Stimulated activated naive CD8-positive, alpha-beta T cell treated with anti-CD3 and anti-CD28 coated beads, Interleukin-15, amount 100 ng/mL, for 72 hours (primary cell): ENCODE results near the gene TMED1.
A peak's percentile ranks its signal among the peaks of the same experiment; 100 is the strongest.

Experiments used
- ATAC-seq: fragments of 150-1000 bp; cut with Tn5 transposase; 2 replicates; pipeline ENCODE4 v1.10.0; 2021; ENCODE audit warnings: mild to moderate bottlenecking, moderate library complexity
- DNase-seq, 2 donors: peaks; one replicate each; pipeline ENCODE4 v3.0.0; 2021 to 2022
- H3K27ac Mint-ChIP-seq, 2 donors: one replicate each; pipeline ENCODE4 v1.8.0; 2022; ENCODE audit warnings: mild to moderate bottlenecking in 2 of 2, mixed read lengths in 2 of 2, moderate library complexity in 2 of 2
- H3K27me3 Mint-ChIP-seq: one replicate; pipeline ENCODE4 v1.8.0; 2022; ENCODE audit warnings: mixed read lengths
- H3K4me1 Mint-ChIP-seq: one replicate; pipeline ENCODE4 v1.8.0; 2022; ENCODE audit warnings: mild to moderate bottlenecking, mixed read lengths
- H3K4me3 Mint-ChIP-seq, 2 donors: one replicate each; pipeline ENCODE4 v1.8.0; 2022; ENCODE audit warnings: mild to moderate bottlenecking in 2 of 2, mixed read lengths in 2 of 2, moderate library complexity in 1 of 2
- H3K9me3 Mint-ChIP-seq, 2 donors: one replicate each; pipeline ENCODE4 v1.8.0; 2022; ENCODE audit warnings: mixed read lengths in 2 of 2

The TMED1 gene

DNA sequence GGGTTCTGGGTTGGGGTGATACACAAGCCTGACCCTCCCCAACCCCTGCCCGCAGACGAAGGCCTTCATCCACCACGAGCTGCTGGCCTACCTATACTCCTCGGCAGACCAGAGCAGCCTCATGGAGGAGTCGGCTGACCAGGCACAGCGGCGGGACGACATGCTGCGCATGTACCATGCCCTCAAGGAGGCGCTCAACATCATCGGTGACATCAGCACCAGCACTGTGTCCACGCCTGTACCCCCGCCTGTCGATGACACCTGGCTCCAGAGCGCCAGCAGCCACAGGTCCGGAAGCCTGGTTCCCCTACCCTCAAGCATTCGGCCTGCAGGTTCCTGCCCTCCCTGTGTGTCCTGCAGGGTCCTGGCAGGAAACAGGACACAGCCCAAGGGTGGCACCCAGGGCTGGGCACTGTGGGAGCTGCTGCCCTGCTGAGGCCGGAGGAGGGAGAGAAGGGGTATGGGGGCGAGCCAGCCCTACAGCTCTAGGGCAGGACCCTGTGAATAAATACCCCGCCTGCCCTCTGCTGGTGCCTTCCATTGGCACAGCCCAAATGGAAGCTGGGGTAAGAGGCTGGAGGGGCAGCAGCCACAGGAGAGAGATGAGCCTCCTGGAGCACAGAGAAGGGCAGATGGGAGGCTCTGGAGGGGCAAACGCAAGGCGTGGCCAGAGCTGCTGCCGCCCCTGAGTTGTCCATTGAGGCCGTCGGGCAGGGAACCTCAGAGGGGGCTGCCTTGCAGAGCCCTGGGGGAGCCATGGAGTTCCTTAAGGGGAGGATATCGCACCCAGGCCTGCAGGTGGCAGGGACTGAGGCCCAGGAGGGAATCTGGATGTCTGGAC lies 6.8 kb downstream of the TMED1 start:
- DNase-seq (no peak), ATAC-seq (peak; percentile 36)
- Mint-ChIP-seq H3K4me3 (no peak overlapping the region), H3K9me3 (no peaks in the 10 kb centered on the region), H3K27ac (peak overlapping the region; percentile 49 to 96), H3K4me1 (peaks cover 9% of the 10 kb centered on the region), H3K27me3 (no peaks in the 10 kb centered on the region)

DNA sequence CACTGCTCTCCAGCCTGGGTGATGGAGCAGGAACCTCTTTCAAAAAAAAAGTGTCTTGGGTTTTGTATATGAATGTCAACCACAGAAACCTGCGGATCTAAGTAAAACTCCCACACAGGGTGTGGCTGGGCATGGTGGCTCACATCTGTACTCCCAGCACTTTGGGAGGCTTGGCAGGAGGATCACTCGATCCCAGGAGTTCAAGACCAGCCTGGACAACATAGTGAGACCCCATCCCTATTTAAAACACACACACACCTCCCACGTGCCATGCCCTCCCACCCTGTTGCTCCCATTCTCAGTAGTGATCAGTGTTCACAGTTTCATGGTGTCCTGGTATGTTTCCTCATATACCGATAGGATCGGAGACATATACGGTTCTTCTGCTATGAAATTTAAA lies 9.2 kb downstream of the TMED1 start:
- ATAC-seq (no peak), DNase-seq (no peak)
- H3K4me3 Mint-ChIP-seq, result no peak overlapping the region
- H3K4me1 Mint-ChIP-seq, result peaks cover 10% of the 10 kb centered on the region
- no peaks in the 10 kb centered on the region for H3K27me3 Mint-ChIP-seq
- no peak overlapping the region for H3K27ac Mint-ChIP-seq
- H3K9me3 Mint-ChIP-seq, result no peaks in the 10 kb centered on the region

DNA sequence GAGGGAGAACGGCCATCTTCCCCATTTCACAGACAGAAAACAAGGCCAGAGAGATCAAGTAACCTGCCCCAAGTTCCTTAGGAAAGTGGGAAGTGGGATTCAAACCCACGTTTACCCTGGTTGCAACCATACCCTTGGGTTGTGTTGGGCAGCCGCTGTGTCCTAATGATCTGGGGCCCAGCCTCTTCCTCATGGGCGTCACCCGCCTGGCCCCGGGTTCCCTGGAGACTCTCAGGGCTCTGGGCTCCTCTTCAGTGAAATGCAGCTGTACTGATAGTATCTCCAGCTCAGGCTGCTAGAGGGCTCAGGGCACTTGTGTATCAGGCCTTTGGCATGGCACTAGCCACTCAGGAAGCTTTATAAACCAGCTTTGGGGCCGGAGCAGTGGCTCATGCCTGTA lies 9.8 kb downstream of the TMED1 start:
- ATAC-seq (no peak), DNase-seq (no peak)
- Mint-ChIP-seq H3K9me3 (no peaks in the 10 kb centered on the region), H3K27ac (no peak overlapping the region), H3K27me3 (no peaks in the 10 kb centered on the region), H3K4me1 (peaks cover 15% of the 10 kb centered on the region), H3K4me3 (no peak overlapping the region)

DNA sequence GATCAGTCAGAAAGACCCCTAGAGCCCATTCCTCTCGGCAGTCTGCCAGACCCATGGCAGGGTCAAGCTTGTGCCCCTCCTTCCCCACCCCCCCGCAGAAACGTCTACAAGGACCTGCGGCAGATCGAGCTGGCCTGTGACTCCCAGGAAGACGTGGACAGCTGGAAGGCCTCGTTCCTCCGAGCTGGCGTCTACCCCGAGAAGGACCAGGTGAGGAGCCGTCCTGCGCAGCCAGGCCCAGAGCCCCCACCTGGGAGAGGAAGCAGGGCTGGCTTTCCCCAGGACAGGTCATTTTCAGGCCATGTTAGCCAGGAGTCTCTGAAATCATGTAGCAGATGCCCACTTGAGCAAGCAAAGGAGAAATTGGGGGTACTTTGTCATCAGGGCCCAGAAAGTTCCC lies 12.3 kb downstream of the TMED1 start:
- Mint-ChIP-seq H3K9me3 (no peaks in the 10 kb centered on the region), H3K27ac (peak overlapping the region in 1 of 2 donors; percentile 85), H3K4me1 (peaks cover 29% of the 10 kb centered on the region), H3K4me3 (no peak overlapping the region), H3K27me3 (no peaks in the 10 kb centered on the region)
- no peak for DNase-seq
- ATAC-seq, result no peak

DNA sequence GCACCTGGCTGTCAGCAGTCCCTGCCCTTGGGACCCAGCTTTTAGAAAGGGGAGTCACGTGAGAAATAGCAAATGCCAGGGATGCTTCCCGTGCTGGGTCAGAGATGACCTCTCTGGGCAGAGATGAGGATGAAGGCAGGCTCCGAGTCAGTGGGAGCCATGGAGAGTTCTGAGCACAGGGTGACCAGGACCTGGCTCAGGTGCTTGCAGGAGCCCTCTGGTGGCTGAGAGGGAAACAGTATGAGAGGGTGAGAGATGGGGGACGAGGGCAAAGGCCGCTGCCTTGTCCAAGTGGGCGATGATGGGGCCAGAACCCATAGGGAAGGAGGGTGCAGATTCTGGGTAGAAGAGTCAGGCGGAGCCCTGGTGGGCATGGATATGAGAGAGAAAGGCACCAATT lies 15.8 kb downstream of the TMED1 start:
- peaks cover 29% of the 10 kb centered on the region for H3K4me1 Mint-ChIP-seq
- H3K27ac Mint-ChIP-seq, result peak overlapping the region; percentile 87 to 91

DNA sequence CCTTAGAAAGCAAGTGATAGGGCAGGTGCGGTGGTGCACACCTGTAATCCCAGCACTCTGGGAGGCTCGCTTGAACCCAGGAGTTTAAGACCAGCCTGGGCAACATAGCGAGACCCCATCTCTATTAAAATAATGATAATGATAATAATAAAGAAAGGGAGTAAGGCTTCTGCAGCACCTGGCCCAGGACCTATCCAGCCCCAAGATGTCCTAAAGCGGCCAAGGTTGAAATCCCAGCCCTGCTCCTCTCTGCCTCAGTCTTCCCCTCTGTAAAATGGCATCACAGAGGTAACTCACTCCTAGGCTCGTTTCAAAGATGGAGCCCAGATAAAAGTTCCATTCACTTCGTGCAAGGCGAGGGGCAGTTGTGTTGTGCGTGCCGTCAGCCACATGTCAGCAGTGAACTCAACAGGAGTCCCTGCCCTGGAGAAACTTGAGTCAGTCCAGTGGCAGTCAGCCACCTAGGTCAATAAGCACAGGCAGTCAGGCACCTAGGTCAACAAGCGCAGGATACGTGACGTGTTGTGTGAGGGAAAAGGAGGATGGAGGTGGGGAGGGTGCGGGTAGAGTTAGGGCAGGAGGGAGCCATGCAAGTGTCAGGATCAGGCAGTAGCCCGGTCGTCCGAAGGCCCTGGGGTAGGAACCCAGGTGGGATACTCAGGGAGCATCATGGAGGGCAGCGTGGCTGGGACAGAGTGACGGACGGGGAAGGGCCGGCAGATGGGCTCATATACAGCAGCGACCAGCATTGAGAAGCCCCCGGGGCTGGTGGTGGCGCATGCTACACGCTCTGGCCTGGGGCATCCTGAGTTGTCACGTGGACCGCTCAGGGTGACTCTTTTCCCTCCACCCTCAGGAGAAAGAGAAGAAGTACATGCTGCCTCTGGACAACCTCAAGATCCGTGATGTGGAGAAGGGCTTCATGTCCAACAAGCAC lies 16.6 kb downstream of the TMED1 start:
- Mint-ChIP-seq H3K27me3 (no peaks in the 10 kb centered on the region), H3K4me3 (no peak overlapping the region), H3K4me1 (peaks cover 29% of the 10 kb centered on the region), H3K27ac (peak overlapping the region; percentile 46 to 67), H3K9me3 (no peaks in the 10 kb centered on the region)
- no peak for DNase-seq
- ATAC-seq, result no peak

More for the DNA sequence above, 15.8 kb downstream of the TMED1 start:
- peak; percentile 35 for ATAC-seq
- DNase-seq, result no peak
- H3K9me3 Mint-ChIP-seq, result no peaks in the 10 kb centered on the region
- no peak overlapping the region for H3K4me3 Mint-ChIP-seq
- H3K27me3 Mint-ChIP-seq, result no peaks in the 10 kb centered on the region

DNA sequence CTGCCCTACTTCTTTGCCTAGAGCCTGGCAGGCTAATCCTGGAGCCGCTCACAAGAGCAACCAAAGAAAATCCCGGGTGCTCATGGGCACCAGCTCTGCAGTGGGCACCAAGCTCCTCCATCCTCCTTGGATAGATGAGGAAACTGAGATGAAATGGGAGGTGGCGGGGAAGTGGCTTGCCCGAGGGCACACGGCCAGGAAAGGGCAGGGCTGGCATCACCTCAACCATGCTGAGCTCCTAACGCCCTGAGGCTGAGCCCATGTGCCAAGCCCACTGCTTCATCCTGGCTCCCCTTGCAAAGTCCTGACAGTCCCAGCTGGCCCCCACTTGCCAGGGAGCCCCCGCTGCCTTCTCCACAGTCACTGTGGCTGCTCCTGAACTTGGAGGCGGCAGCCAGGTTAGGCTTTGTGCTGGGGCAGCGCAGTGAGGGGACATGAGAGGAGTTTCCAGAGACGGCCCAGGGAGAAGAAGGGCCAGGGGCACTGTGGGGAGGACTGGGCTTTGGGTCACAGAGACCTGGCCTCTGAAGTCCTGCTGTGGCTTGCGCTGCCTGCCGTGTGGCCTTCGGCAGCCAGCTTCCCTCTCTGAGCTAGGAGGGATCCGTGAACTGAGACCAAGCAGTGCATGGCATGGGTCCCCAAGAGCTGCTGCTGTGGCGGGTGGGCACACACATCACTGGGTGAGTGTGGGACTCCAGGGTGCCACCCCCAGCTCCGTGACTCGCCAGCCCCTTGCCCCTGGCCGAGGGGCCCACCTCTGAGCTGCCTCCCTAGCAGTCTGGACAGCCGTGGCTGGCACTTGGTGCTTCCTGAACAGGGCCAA lies 17.5 kb downstream of the TMED1 start:
- Mint-ChIP-seq H3K27me3 (no peaks in the 10 kb centered on the region), H3K27ac (peak overlapping the region in 1 of 2 donors; percentile 74), H3K4me3 (no peak overlapping the region), H3K9me3 (no peaks in the 10 kb centered on the region), H3K4me1 (peaks cover 30% of the 10 kb centered on the region)
- no peak for ATAC-seq
- no peak for DNase-seq

DNA sequence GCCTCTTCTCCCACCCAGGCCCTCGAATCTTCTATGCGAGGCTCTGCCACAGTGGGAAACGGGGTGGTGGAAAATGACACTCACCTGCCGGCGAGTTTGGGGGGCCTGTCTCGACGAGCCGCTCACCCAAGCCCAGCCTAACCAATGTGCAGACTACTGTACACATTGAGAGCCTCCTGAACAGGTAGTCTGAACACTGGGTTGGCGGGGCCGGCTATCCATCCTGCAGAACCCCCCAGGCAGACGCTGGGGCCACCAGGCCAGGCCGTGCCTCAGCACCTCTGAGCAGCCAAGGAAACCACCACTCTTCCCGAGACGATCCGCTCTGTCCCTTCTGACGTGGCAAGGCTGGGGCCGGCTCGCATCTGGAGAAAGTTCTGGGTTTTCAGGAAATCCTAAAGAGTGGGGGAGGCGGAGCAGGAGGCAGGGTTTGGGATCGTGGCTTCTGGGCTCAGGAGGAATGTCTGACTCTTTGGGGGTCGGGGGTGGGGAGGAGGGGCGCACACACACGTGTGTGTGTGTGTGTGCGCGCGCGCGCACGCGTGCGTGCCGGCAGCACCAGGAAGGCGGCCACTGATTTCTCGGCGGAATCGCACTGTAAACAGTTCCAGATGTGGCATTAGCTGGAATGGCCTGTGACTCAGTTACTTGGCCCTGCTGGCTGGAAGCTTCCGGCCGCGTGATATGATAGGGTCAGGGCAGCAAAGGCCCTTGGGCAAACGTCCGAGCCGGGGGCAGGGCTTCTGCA lies 18.5 kb downstream of the TMED1 start:
- H3K4me1 Mint-ChIP-seq, result peaks cover 40% of the 10 kb centered on the region
- H3K27me3 Mint-ChIP-seq, result no peaks in the 10 kb centered on the region
- no peaks in the 10 kb centered on the region for H3K9me3 Mint-ChIP-seq
- peak overlapping the region in 1 of 2 donors; percentile 74 for H3K27ac Mint-ChIP-seq
- DNase-seq (no peak), ATAC-seq (no peak)
- no peak overlapping the region for H3K4me3 Mint-ChIP-seq

DNA sequence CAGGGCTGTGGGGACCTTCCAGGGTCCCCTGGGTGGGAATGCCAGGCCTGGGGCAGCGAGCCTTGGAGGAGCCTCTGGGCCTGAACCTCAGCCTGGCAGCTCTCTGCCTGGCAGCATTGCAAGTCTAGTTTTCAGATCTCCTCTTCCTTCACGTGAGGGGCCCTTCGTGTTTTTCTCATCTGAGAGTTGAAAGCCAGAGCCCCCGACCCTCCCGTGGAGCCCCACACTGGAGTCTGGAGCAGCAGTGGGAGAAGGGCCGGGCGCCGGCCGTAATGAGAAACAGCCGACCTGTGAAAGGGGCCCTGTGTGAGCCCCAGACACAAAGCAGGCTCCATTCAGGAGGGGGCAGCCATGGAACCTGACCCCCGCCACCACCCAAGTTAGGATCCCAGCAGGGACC lies 19.3 kb downstream of the TMED1 start:
- DNase-seq, result no peak
- no peaks in the 10 kb centered on the region for H3K27me3 Mint-ChIP-seq
- H3K27ac Mint-ChIP-seq, result peak overlapping the region in 1 of 2 donors; percentile 85
- no peak overlapping the region for H3K4me3 Mint-ChIP-seq
- ATAC-seq, result no peak
- H3K9me3 Mint-ChIP-seq, result no peaks in the 10 kb centered on the region
- H3K4me1 Mint-ChIP-seq, result peaks cover 42% of the 10 kb centered on the region

DNA sequence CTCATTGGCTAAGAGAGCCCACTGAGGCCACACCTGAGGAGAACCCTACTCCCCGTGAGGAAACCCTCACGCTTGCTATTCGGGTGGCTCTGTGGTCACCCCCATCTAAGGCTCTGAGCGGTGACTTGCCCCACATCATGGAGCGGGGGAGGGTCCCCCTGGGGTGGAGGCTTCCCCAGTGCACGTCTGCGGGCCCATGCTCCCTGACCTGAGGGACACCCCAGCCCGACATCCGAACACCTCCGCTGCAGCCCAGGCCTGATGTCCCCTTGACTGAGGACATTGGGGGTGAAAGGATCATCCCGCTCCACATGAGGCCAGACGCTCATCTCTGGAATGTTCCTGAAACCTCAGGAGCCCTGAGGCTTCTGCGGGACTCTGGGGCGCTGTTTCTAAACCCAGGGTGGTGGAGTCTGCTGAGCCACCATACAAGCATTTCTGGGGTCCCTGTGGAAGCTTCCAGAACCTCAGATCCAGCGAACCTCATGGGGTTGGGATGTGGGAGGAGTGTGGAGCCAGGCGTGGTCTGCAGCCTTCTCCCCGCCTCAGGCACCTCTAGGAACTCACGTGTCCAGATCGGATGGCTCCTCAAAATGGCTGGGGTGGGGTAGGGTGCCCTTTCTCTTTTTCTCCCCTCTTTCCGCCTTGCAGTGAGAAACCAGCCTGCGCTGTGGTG lies 19.9 kb downstream of the TMED1 start:
- Mint-ChIP-seq H3K9me3 (no peaks in the 10 kb centered on the region), H3K4me1 (peaks cover 41% of the 10 kb centered on the region), H3K27ac (peak overlapping the region; percentile 76 to 78), H3K4me3 (no peak overlapping the region), H3K27me3 (no peaks in the 10 kb centered on the region)
- DNase-seq (no peak), ATAC-seq (no peak)

DNA sequence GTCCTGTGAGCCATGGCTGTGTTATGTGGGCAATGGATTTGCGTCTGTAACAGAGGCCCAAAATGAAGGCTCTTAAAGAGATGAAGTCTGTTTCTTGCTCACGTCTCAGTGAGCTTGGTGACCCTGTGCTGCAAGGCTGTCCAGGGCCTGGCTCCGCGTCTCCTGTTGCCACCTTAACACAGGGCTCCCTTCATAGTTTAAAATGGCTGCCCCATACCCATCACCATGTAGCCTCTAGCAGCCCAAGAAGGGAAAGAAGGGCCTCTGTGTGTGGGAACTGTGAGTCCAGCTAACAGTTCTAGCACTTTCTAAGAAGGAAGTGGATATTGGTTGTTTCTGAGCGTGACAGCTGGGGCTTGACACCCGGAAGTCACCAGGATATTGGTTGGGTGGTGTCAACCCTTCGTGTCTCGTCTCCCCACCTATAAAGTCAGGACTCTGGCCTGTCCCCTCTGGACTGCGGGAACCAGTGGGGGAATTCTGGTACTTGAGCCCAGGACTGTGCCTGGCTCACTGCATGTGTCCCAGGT lies 20.9 kb downstream of the TMED1 start:
- Mint-ChIP-seq H3K9me3 (no peaks in the 10 kb centered on the region), H3K27ac (no peak overlapping the region), H3K27me3 (no peaks in the 10 kb centered on the region), H3K4me3 (no peak overlapping the region), H3K4me1 (peaks cover 39% of the 10 kb centered on the region)
- no peak for ATAC-seq
- no peak for DNase-seq

DNA sequence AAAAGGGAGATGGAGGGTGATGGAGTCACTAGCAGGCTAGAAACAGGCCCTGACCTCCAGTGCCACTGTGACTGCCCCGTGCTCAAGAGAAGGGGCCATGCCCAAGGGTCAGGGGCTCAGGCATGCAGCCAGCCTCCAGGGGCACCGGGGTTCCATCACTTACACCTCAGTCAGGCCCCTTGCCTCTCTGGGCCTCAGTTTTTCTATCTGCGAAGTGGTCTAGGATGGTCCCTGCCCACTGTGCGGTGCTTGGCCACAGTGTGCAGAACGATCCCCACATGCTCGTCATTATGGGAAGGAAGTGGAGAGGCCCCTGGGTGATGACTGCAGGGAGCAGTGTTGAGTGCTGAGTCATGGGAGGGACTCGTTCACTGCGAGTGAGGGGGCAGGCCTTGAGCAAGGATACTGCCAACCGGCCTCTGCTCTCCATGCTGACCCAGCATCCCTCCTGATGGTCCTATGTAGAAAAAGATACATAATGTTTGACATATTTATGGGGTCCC lies 23.1 kb downstream of the TMED1 start:
- ATAC-seq (peak; percentile 43), DNase-seq (no peak)
- H3K9me3 Mint-ChIP-seq, result peaks cover 0 to 6% of the 10 kb centered on the region in 2 donors
- H3K27ac Mint-ChIP-seq, result peak overlapping the region; percentile 88 to 89
- no peak overlapping the region for H3K4me3 Mint-ChIP-seq
- peaks cover 50% of the 10 kb centered on the region for H3K4me1 Mint-ChIP-seq
- no peaks in the 10 kb centered on the region for H3K27me3 Mint-ChIP-seq

DNA sequence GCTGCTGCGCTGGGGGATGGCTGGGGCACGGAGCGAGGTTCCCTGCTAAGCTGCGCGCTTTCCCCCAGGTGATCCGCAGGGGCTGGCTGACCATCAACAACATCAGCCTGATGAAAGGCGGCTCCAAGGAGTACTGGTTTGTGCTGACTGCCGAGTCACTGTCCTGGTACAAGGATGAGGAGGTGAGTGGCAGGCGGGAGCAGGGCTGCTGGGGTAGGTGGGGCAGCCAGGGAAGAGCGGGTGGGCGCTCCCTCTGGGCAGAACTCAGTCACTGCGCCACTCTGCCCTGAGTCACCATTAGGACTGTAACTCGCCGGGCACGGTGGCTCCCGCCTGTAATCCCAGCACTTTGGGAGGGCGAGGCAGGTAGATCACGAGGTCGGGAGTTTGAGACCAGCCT lies 23.8 kb downstream of the TMED1 start:
- Mint-ChIP-seq H3K9me3 (peaks cover 0 to 6% of the 10 kb centered on the region in 2 donors), H3K27ac (peak overlapping the region; percentile 85 to 89), H3K27me3 (no peaks in the 10 kb centered on the region), H3K4me1 (peaks cover 53% of the 10 kb centered on the region), H3K4me3 (no peak overlapping the region)
- ATAC-seq (no peak), DNase-seq (no peak)
